ENCODE data around the gene RRAD.

Gene RRAD

DNA sequence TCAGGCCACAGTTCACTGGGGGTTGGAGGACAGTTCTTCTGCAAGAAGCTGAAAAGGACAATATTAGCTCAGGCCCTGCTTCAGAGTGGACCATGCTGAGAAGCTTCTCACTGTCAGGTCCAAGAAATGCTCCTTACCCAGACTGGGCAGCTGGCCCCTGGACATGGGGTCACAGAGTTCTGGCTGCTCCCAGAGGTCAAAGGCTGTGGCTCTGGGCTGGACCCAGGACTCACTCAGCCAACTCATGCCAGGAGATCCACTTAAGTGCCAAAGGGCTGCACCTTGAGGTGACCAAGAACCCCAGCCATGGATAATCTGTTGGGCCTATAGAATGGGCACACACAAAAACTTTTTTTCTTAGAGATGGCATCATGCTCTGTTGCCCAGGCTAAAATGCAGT is 14.0 kb upstream of the RRAD start:
- H3K27ac ChIP-seq (replicated peaks) = no peak overlapping the region
- no peaks in the 10 kb centered on the region for H3K27me3 ChIP-seq (ENCODE audit: insufficient read depth, poor library complexity, severe bottlenecking)
- no peak overlapping the region for H3K4me3 ChIP-seq (replicated peaks; ENCODE audit: insufficient read depth, low read length)
- DNase-seq (ENCODE audit: low read depth in 1 of 2, low spot score in 1 of 2) = no peak
- TF ChIP-seq GABPA (IDR thresholded peaks at IDR 0.05; ENCODE audit: low read depth) = no peak
- TF ChIP-seq POLR2AphosphoS5 (IDR thresholded peaks at IDR 0.05; ENCODE audit: low read depth) = no peak
- TF ChIP-seq, protein P1, sequence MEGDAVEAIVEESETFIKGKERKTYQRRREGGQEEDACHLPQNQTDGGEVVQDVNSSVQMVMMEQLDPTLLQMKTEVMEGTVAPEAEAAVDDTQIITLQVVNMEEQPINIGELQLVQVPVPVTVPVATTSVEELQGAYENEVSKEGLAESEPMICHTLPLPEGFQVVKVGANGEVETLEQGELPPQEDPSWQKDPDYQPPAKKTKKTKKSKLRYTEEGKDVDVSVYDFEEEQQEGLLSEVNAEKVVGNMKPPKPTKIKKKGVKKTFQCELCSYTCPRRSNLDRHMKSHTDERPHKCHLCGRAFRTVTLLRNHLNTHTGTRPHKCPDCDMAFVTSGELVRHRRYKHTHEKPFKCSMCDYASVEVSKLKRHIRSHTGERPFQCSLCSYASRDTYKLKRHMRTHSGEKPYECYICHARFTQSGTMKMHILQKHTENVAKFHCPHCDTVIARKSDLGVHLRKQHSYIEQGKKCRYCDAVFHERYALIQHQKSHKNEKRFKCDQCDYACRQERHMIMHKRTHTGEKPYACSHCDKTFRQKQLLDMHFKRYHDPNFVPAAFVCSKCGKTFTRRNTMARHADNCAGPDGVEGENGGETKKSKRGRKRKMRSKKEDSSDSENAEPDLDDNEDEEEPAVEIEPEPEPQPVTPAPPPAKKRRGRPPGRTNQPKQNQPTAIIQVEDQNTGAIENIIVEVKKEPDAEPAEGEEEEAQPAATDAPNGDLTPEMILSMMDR (IDR thresholded peaks at IDR 0.05; ENCODE audit: insufficient read depth, low read length) = no peak
- TF ChIP-seq, protein P2, sequence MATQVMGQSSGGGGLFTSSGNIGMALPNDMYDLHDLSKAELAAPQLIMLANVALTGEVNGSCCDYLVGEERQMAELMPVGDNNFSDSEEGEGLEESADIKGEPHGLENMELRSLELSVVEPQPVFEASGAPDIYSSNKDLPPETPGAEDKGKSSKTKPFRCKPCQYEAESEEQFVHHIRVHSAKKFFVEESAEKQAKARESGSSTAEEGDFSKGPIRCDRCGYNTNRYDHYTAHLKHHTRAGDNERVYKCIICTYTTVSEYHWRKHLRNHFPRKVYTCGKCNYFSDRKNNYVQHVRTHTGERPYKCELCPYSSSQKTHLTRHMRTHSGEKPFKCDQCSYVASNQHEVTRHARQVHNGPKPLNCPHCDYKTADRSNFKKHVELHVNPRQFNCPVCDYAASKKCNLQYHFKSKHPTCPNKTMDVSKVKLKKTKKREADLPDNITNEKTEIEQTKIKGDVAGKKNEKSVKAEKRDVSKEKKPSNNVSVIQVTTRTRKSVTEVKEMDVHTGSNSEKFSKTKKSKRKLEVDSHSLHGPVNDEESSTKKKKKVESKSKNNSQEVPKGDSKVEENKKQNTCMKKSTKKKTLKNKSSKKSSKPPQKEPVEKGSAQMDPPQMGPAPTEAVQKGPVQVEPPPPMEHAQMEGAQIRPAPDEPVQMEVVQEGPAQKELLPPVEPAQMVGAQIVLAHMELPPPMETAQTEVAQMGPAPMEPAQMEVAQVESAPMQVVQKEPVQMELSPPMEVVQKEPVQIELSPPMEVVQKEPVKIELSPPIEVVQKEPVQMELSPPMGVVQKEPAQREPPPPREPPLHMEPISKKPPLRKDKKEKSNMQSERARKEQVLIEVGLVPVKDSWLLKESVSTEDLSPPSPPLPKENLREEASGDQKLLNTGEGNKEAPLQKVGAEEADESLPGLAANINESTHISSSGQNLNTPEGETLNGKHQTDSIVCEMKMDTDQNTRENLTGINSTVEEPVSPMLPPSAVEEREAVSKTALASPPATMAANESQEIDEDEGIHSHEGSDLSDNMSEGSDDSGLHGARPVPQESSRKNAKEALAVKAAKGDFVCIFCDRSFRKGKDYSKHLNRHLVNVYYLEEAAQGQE (IDR thresholded peaks at IDR 0.05; ENCODE audit: insufficient replicate concordance, low read depth) = no peak
- no peak for TF ChIP-seq SPI1 (IDR thresholded peaks at IDR 0.05; ENCODE audit: borderline replicate concordance, low read depth)

DNA sequence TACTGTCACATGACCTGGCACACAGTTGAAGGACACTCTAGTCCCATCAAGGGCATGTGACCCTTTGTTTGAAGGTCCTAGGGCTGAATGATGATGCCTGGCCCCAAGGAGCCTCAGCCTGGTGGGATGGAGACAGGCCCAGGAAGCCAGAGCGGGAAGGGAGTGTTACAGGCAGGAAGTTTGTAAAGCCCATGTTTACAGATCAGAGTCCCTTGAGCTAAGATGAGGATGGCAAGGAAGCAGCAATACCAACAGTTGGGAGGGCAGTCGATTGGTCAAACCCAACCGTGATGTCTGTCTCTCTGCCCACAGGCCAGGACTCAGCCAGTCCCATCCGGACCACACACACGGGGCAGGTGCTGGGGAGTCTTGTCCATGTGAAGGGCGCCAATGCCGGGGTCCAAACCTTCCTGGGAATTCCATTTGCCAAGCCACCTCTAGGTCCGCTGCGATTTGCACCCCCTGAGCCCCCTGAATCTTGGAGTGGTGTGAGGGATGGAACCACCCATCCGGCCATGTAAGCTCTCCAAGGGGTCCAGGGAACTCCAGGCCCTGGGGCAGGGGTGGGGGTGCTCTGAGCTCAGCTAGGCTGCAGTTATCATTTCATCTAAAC is 12.5 kb upstream of the RRAD start:
- no peak for TF ChIP-seq SPI1 (IDR thresholded peaks at IDR 0.05; ENCODE audit: borderline replicate concordance, low read depth)
- no peak for TF ChIP-seq GABPA (IDR thresholded peaks at IDR 0.05; ENCODE audit: low read depth)
- TF ChIP-seq, protein P2 (IDR thresholded peaks at IDR 0.05; ENCODE audit: insufficient replicate concordance, low read depth) = no peak
- no peak for TF ChIP-seq POLR2AphosphoS5 (IDR thresholded peaks at IDR 0.05; ENCODE audit: low read depth)
- TF ChIP-seq, protein P1 (IDR thresholded peaks at IDR 0.05; ENCODE audit: insufficient read depth, low read length) = no peak
- Histone ChIP-seq H3K4me3 (replicated peaks; ENCODE audit: insufficient read depth, low read length) (no peak overlapping the region), H3K27me3 (ENCODE audit: insufficient read depth, poor library complexity, severe bottlenecking) (no peaks in the 10 kb centered on the region), H3K27ac (replicated peaks) (no peak overlapping the region)
- no peak for DNase-seq (ENCODE audit: low read depth in 1 of 2, low spot score in 1 of 2)

DNA sequence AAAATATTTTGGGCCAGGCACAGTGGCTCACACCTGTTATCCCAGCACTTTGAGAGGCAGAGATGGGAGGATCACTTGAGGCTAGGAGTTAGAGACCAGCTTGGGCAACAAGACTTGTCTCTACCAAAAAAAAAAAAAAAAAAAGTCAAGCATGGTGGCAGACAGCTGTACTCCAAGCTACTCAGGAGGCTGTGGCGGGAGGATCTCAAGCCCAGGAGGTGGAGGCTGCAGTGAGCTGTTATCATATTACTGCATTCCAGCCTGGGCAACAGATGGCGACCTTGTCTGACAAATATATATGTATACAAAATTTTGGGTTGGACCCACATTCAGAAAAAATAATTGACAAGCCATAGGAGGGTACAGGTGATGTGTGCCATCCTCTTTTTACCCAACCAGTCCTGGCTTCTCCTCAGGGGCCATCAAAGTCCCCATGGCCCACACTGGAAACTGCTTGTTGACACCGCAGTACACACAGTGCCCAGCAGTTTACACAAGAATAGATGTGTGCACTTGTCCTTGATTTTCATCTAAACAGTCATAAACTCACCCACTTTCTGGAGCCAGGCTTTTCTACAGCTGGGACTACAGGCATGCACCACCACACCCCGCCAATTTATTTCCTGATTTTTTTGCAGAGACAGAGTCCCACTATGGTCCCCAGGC is 11.7 kb upstream of the RRAD start:
- no peak for TF ChIP-seq POLR2AphosphoS5 (IDR thresholded peaks at IDR 0.05; ENCODE audit: low read depth)
- H3K27me3 ChIP-seq (ENCODE audit: insufficient read depth, poor library complexity, severe bottlenecking) = no peaks in the 10 kb centered on the region
- H3K27ac ChIP-seq (replicated peaks) = no peak overlapping the region
- DNase-seq (ENCODE audit: low read depth in 1 of 2, low spot score in 1 of 2) = no peak
- H3K4me3 ChIP-seq (replicated peaks; ENCODE audit: insufficient read depth, low read length) = no peak overlapping the region

DNA sequence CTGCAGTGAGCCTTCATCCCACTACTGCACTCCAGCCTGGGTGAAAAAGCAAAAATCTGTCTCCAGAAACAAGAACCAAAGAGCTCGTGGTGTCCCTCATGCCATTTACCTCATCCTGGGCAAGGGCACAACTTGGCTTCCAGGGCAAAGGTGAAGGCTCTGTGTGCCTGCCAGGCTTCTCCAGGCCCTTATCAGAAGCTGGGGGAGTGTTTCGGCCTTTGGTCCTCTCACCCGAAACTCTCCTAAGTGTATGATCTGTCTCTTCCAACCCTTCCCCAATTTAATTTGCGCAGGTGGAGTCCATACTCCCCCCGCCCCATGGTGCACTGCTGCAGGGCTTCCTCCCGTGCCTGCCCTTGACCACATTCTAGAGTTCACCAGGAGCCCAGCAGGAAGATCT is 11.1 kb upstream of the RRAD start:
- Histone ChIP-seq H3K27ac (replicated peaks) (no peak overlapping the region), H3K27me3 (ENCODE audit: insufficient read depth, poor library complexity, severe bottlenecking) (no peaks in the 10 kb centered on the region), H3K4me3 (replicated peaks; ENCODE audit: insufficient read depth, low read length) (no peak overlapping the region)
- TF ChIP-seq, protein P1 (IDR thresholded peaks at IDR 0.05; ENCODE audit: insufficient read depth, low read length) = no peak
- TF ChIP-seq SPI1 (IDR thresholded peaks at IDR 0.05; ENCODE audit: borderline replicate concordance, low read depth) (no peak), POLR2AphosphoS5 (IDR thresholded peaks at IDR 0.05; ENCODE audit: low read depth) (no peak), GABPA (IDR thresholded peaks at IDR 0.05; ENCODE audit: low read depth) (no peak)
- TF ChIP-seq, protein P2 (IDR thresholded peaks at IDR 0.05; ENCODE audit: insufficient replicate concordance, low read depth) = no peak
- no peak for DNase-seq (ENCODE audit: low read depth in 1 of 2, low spot score in 1 of 2)

All from HL-60 (cell line).